OCI-LY1 (cell line): Measurements from ENCODE around the gene IGFL2.

Source experiments
- H2AFZ ChIP-seq: fragments of 200-600 bp; sonication (generic), shearing (Covaris generic); 2 replicates; pipeline ENCODE4 v1.6.0; 2014; ENCODE audit warnings: antibody characterized with exemption, mild to moderate bottlenecking, low read length
- H3F3A ChIP-seq: fragments of 200-600 bp; sonication (generic), shearing (Covaris generic); 2 replicates; pipeline ENCODE4 v1.6.0; 2014; ENCODE audit warnings: mild to moderate bottlenecking, antibody characterized with exemption, low read length, moderate library complexity; ENCODE audit not compliant: insufficient read depth
- H3K27ac ChIP-seq: fragments of 200-600 bp; sonication (generic); 2 replicates; pipeline ENCODE4 v1.5.1; 2014; ENCODE audit warnings: low read length, mixed run types, mild to moderate bottlenecking, low read depth; ENCODE audit not compliant: poor library complexity, severe bottlenecking
- H3K27me3 ChIP-seq: fragments of 200-600 bp; sonication (generic); 2 replicates; pipeline ENCODE4 v1.6.0; 2014; ENCODE audit warnings: antibody characterized with exemption, mild to moderate bottlenecking, low read length, moderate library complexity; ENCODE audit not compliant: insufficient read depth
- H3K36me3 ChIP-seq: fragments of 200-600 bp; sonication (generic); 2 replicates; pipeline ENCODE4 v1.6.1; 2014; ENCODE audit warnings: mild to moderate bottlenecking, antibody characterized with exemption, low read length, moderate library complexity, mixed read lengths; ENCODE audit not compliant: insufficient read depth
- H3K4me1 ChIP-seq: fragments of 200-600 bp; sonication (generic); 2 replicates; pipeline ENCODE4 v1.5.1; 2014; ENCODE audit warnings: mild to moderate bottlenecking, low read length, moderate library complexity; ENCODE audit not compliant: insufficient read depth, severe bottlenecking
- H3K4me2 ChIP-seq: fragments of 200-600 bp; sonication (generic), shearing (Covaris generic); 2 replicates; pipeline ENCODE4 v1.6.1; 2014; ENCODE audit warnings: low read length
- H3K4me3 ChIP-seq: fragments of 200-600 bp; sonication (generic); 2 replicates; pipeline ENCODE4 v1.5.1; 2014; ENCODE audit warnings: low read length, low read depth, mild to moderate bottlenecking, mixed read lengths; ENCODE audit not compliant: poor library complexity, severe bottlenecking
- H3K79me2 ChIP-seq: fragments of 200-600 bp; shearing (Covaris generic); 2 replicates; pipeline ENCODE4 v1.6.1; 2016; ENCODE audit warnings: mixed run types, low read length, mixed read lengths; ENCODE audit not compliant: insufficient read depth
- H3K9ac ChIP-seq: fragments of 200-600 bp; sonication (generic), shearing (Covaris generic); 2 replicates; pipeline ENCODE4 v1.6.1; 2014; ENCODE audit warnings: mild to moderate bottlenecking, low read length, mixed read lengths
- H3K9me2 ChIP-seq: fragments of 200-600 bp; sonication (generic), shearing (Covaris generic); 2 replicates; pipeline ENCODE4 v1.6.1; 2014; ENCODE audit warnings: low read depth, mild to moderate bottlenecking, low read length, mixed read lengths
- H3K9me3 ChIP-seq: fragments of 200-600 bp; shearing (Covaris generic); 2 replicates; pipeline ENCODE4 v1.6.1; 2014; ENCODE audit warnings: low read length, mixed read lengths
- H4K20me1 ChIP-seq: fragments of 200-600 bp; sonication (generic), shearing (Covaris generic); 2 replicates; pipeline ENCODE4 v1.6.0; 2016; ENCODE audit warnings: mild to moderate bottlenecking, low read length; ENCODE audit not compliant: insufficient read depth
- CTCF ChIP-seq: fragments of 200-600 bp; sonication (generic), shearing (Covaris generic); IDR thresholded peaks from 2 replicates; pipeline ENCODE4 v1.5.1; 2017; ENCODE audit warnings: mild to moderate bottlenecking, antibody characterized with exemption, low read length, moderate library complexity, mixed read lengths
- EZH2 ChIP-seq: fragments of 200-600 bp; sonication (generic), shearing (Covaris generic); IDR thresholded peaks from 2 replicates; pipeline ENCODE4 v1.8.0; 2017; ENCODE audit warnings: borderline replicate concordance, mixed run types, mild to moderate bottlenecking, antibody characterized with exemption, low read length, moderate library complexity, mixed read lengths

Gene IGFL2

GRCh38 chr19:46209051-46209450 lies 61.0 kb downstream of the IGFL2 start:
- Histone ChIP-seq H3K4me1 (no peaks in the 10 kb centered on the region), H4K20me1 (no peaks in the 10 kb centered on the region), H3K27ac (no peak overlapping the region), H2AFZ (no peak overlapping the region), H3K27me3 (no peaks in the 10 kb centered on the region; the same call in 1 of the 2 replicates), H3K9ac (no peak overlapping the region), H3K4me2 (no peak overlapping the region), H3K4me3 (no peak overlapping the region), H3K36me3 (no peaks in the 10 kb centered on the region), H3K79me2 (no peaks in the 10 kb centered on the region), H3K9me3 (no peaks in the 10 kb centered on the region), H3K9me2 (no peaks in the 10 kb centered on the region), H3F3A (no peaks in the 10 kb centered on the region)
- TF ChIP-seq CTCF (no peak), EZH2 (no peak)

GRCh38 chr19:46209472-46209871 lies 61.4 kb downstream of the IGFL2 start:
- H3K27ac ChIP-seq, result no peak overlapping the region
- no peak overlapping the region for H3K9ac ChIP-seq
- H3K79me2 ChIP-seq, result no peaks in the 10 kb centered on the region
- no peaks in the 10 kb centered on the region for H3K4me1 ChIP-seq
- H2AFZ ChIP-seq, result no peak overlapping the region
- H4K20me1 ChIP-seq, result no peaks in the 10 kb centered on the region
- no peak overlapping the region for H3K4me3 ChIP-seq
- H3K9me3 ChIP-seq, result no peaks in the 10 kb centered on the region
- H3K27me3 ChIP-seq, result no peaks in the 10 kb centered on the region; the same call in 1 of the 2 replicates
- no peaks in the 10 kb centered on the region for H3K9me2 ChIP-seq
- H3F3A ChIP-seq, result no peaks in the 10 kb centered on the region
- H3K36me3 ChIP-seq, result no peaks in the 10 kb centered on the region
- no peak overlapping the region for H3K4me2 ChIP-seq
- no peak for TF ChIP-seq EZH2
- TF ChIP-seq CTCF, result no peak

- Histone ChIP-seq H3K4me2 (no peak overlapping the region), H3K36me3 (no peaks in the 10 kb centered on the region), H3K9ac (no peak overlapping the region), H3K79me2 (no peaks in the 10 kb centered on the region), H3K9me2 (no peaks in the 10 kb centered on the region), H2AFZ (no peak overlapping the region), H3K9me3 (no peaks in the 10 kb centered on the region), H3K27ac (no peak overlapping the region), H3K27me3 (no peaks in the 10 kb centered on the region; the same call in 1 of the 2 replicates), H3F3A (no peaks in the 10 kb centered on the region), H4K20me1 (no peaks in the 10 kb centered on the region), H3K4me1 (no peaks in the 10 kb centered on the region), H3K4me3 (no peak overlapping the region)
- TF ChIP-seq EZH2, result no peak
- TF ChIP-seq CTCF, result no peak
These were observed 62.6 kb downstream of the IGFL2 start for GRCh38 chr19:46210669-46211068.
